ENCODE data around the gene HYI.

DNA sequence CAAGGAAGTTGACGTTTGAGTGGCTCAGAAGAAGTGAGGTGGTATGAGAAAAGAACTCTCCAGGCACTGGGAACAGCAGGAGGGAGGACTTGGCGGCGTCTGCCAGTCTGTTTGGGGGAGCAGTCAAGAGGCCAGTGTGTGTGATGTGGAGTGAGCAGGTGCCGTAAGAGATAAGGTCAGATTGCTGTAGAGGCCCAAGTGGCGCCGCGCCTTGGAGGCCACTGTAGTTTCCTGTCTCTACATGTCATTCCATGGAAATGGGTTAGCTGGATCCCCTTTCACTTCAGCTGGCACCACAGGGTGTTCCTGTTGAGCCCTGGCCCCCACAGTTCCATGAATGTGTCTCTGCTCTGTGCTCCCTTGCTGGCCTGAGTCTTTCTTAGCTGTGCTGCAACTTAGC, 41.5 kb upstream of the HYI start:
- TF ChIP-seq, protein P1, sequence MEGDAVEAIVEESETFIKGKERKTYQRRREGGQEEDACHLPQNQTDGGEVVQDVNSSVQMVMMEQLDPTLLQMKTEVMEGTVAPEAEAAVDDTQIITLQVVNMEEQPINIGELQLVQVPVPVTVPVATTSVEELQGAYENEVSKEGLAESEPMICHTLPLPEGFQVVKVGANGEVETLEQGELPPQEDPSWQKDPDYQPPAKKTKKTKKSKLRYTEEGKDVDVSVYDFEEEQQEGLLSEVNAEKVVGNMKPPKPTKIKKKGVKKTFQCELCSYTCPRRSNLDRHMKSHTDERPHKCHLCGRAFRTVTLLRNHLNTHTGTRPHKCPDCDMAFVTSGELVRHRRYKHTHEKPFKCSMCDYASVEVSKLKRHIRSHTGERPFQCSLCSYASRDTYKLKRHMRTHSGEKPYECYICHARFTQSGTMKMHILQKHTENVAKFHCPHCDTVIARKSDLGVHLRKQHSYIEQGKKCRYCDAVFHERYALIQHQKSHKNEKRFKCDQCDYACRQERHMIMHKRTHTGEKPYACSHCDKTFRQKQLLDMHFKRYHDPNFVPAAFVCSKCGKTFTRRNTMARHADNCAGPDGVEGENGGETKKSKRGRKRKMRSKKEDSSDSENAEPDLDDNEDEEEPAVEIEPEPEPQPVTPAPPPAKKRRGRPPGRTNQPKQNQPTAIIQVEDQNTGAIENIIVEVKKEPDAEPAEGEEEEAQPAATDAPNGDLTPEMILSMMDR (IDR thresholded peaks at IDR 0.05 in 4 of 5, conservative IDR thresholded peaks at IDR 0.05 in 1 of 5): no peak
- no peak for TF ChIP-seq POLR2A (IDR thresholded peaks at IDR 0.05)
